ENCODE results near the gene UCMA. TPM values are rescaled to one million over a fixed set of nuclear protein-coding genes. Genes with fewer than 3 reads are reported as not detected.

UCMA gene
- total RNA-seq, 1 donor from 2014 or later = not detected

- no peaks in the 10 kb centered on the region for H3K36me3 Mint-ChIP-seq (ENCODE audit: low read depth, unreplicated experiment)
Measured at GRCh38 chr10:13206546-13207443, 27.4 kb downstream of the UCMA start.

DNA sequence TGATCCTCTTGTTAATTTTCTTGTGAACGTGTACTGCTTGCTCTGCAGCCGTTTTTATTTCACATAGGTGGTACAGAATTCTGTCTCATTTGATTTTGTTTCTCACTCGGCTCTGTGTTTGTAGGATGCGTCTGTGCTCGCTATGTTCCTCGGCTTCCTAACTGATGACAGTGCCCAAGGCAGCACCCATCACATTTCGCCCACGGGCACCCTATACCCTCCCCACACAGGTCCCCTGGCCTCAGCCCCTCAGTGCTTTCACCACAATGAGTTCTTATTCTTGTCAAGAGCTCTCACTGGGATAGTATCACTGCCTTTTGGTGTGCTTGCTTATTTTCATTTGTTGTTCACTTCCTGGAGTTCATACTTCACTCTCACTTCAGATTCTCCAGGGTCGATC is 28.1 kb downstream of the UCMA start:
- H3K36me3 ChIP-seq (ENCODE audit: insufficient read depth, low read length) = peaks cover 2% of the 10 kb centered on the region

More at GRCh38 chr10:13206546-13207443, 27.4 kb downstream of the UCMA start:
- FAIRE-seq (no peak), DNase-seq (ENCODE audit: low read depth) (peak; percentile 24)
- H3K27me3 Mint-ChIP-seq (ENCODE audit: low read depth, unreplicated experiment) = no peaks in the 10 kb centered on the region
- no peak overlapping the region for H2AFZ ChIP-seq (ENCODE audit: low read depth, low read length)
- H3K27ac Mint-ChIP-seq (ENCODE audit: unreplicated experiment) = no peak overlapping the region
- H3K4me3 ChIP-seq (ENCODE audit: insufficient read depth, low read depth, low read length) = no peak overlapping the region
- no peak overlapping the region for H3K9ac ChIP-seq (ENCODE audit: low read length)
- H3K36me3 ChIP-seq (ENCODE audit: insufficient read depth, low read length) = peaks cover 4% of the 10 kb centered on the region
- no peak for TF ChIP-seq EZH2 (IDR thresholded peaks at IDR 0.05; ENCODE audit: insufficient read depth, low read length)
- TF ChIP-seq, protein P1, sequence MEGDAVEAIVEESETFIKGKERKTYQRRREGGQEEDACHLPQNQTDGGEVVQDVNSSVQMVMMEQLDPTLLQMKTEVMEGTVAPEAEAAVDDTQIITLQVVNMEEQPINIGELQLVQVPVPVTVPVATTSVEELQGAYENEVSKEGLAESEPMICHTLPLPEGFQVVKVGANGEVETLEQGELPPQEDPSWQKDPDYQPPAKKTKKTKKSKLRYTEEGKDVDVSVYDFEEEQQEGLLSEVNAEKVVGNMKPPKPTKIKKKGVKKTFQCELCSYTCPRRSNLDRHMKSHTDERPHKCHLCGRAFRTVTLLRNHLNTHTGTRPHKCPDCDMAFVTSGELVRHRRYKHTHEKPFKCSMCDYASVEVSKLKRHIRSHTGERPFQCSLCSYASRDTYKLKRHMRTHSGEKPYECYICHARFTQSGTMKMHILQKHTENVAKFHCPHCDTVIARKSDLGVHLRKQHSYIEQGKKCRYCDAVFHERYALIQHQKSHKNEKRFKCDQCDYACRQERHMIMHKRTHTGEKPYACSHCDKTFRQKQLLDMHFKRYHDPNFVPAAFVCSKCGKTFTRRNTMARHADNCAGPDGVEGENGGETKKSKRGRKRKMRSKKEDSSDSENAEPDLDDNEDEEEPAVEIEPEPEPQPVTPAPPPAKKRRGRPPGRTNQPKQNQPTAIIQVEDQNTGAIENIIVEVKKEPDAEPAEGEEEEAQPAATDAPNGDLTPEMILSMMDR (IDR thresholded peaks at IDR 0.05; ENCODE audit: insufficient read depth, low read depth, low read length) = peak; percentile 62
- no peaks in the 10 kb centered on the region for H3K4me1 ChIP-seq (ENCODE audit: insufficient read depth, low read length)
- no peaks in the 10 kb centered on the region for H3K9me3 Mint-ChIP-seq (ENCODE audit: unreplicated experiment)
- no peak overlapping the region for H3K27ac ChIP-seq (ENCODE audit: low read depth, low read length)
- no peaks in the 10 kb centered on the region for H3K27me3 ChIP-seq (ENCODE audit: insufficient read depth, low read length)
- no peaks in the 10 kb centered on the region for H4K20me1 ChIP-seq (ENCODE audit: insufficient read depth, low read length)
- no peaks in the 10 kb centered on the region for H3K9me3 ChIP-seq (ENCODE audit: insufficient read depth, low read depth, low read length)
- H3K4me3 Mint-ChIP-seq (ENCODE audit: unreplicated experiment) = no peak overlapping the region
- H3K4me2 ChIP-seq (ENCODE audit: low read length) = no peak overlapping the region
- no peaks in the 10 kb centered on the region for H3K4me1 Mint-ChIP-seq (ENCODE audit: low read depth, unreplicated experiment)
- H3K79me2 ChIP-seq (ENCODE audit: insufficient read depth, low read length) = no peaks in the 10 kb centered on the region

More for the DNA sequence above, 28.1 kb downstream of the UCMA start:
- Histone ChIP-seq H3K9me3 (ENCODE audit: insufficient read depth, low read depth, low read length) (no peaks in the 10 kb centered on the region), H3K79me2 (ENCODE audit: insufficient read depth, low read length) (no peaks in the 10 kb centered on the region), H3K4me1 (ENCODE audit: insufficient read depth, low read length) (peaks cover 4% of the 10 kb centered on the region), H4K20me1 (ENCODE audit: insufficient read depth, low read length) (no peaks in the 10 kb centered on the region), H3K4me2 (ENCODE audit: low read length) (no peak overlapping the region), H3K9ac (ENCODE audit: low read length) (no peak overlapping the region), H3K27me3 (ENCODE audit: insufficient read depth, low read length) (no peaks in the 10 kb centered on the region), H2AFZ (ENCODE audit: low read depth, low read length) (no peak overlapping the region), H3K4me3 (ENCODE audit: insufficient read depth, low read depth, low read length) (no peak overlapping the region), H3K27ac (ENCODE audit: low read depth, low read length) (no peak overlapping the region)
- FAIRE-seq (no peak), DNase-seq (ENCODE audit: low read depth) (no peak)
- no peaks in the 10 kb centered on the region for H3K36me3 Mint-ChIP-seq (ENCODE audit: low read depth, unreplicated experiment)
- H3K27ac Mint-ChIP-seq (ENCODE audit: unreplicated experiment) = no peak overlapping the region
- no peak overlapping the region for H3K4me3 Mint-ChIP-seq (ENCODE audit: unreplicated experiment)
- no peaks in the 10 kb centered on the region for H3K9me3 Mint-ChIP-seq (ENCODE audit: unreplicated experiment)
- H3K4me1 Mint-ChIP-seq (ENCODE audit: low read depth, unreplicated experiment) = no peaks in the 10 kb centered on the region
- TF ChIP-seq, protein P1 (IDR thresholded peaks at IDR 0.05; ENCODE audit: insufficient read depth, low read depth, low read length) = no peak
- no peak for TF ChIP-seq EZH2 (IDR thresholded peaks at IDR 0.05; ENCODE audit: insufficient read depth, low read length)
- H3K27me3 Mint-ChIP-seq (ENCODE audit: low read depth, unreplicated experiment) = no peaks in the 10 kb centered on the region

Data from astrocyte (in vitro differentiated cells and primary cell).